C1 segment of cervical spinal cord (tissue), 14 donors: Measurements from ENCODE around the gene NBPF20.
"Not testable (repeated sequence)": the region's sequence is repeated elsewhere in the genome, so short reads cannot be mapped to it uniquely, and the experiment has no call there.

Experiments
- DNase-seq, 14 donors: peaks; one replicate each; lab custom pipeline; 2025; lab: John Stamatoyannopoulos, UW

The NBPF20 gene

DNA sequence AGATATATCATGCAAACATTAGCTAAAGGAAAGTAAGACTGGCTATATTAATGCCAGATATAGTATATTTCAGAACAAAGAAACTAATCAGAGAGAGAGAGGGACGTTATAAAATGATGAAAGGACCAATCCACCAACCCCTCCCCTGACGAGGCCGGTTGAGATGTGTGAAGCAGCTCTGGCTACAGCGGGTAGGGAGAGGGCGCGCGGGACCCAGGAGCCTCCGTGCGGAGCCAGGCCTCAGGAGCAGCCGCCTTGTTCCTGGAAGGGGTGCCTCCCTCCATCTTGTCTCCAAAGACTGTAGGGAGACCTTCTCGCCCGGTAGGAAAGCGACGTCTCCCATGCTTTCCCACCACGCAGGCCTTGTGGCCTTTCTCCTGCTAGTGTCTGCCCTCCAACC is 5.4 kb upstream of the NBPF20 start:
- DNase-seq, result peak in 1 of 14 donors; percentile 20

GRCh38 chr1:145429329-145429728 is 3.9 kb upstream of the NBPF20 start:
- not testable (repeated sequence) for DNase-seq

DNA sequence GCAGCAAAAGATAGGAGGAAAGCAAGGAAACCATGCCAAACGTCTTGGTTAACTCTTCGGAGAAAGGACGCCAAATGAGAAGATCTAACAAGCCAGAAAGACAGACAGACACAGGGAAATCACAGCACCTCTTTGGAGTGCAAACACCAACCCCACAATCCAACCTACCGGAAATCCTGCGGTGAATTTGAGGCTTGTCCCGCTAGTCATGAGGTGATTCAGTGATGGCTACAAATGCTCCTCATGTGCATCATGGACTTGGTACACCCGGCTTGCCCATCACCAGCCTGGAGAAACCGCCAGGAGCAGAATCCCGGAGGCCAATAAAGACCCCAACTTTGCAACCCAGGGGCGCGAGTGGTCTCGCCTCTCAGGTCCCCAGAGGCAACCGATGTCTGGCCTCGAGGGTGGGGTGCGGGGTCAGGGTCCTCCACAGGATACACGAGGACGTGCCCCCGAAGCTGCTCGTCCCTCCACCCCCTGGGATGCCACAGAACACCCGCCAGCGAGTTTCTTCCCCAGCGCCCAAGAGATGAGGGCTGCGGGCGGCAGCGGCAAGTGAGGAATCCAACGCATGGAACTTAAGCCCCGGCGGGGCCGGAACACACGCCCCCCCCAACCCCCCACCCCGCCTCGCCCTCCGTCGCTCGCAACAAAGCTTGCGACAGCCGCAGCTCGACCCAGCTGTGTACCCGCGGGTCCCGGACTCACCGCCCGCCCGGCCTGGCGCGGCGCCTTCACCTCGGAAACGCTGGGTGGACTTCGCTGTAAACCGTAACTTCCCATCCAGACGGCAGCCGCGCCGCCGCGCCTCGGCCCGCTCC is 579 bp downstream of the NBPF20 start:
- peak in 4 of 14 donors; percentile 5 to 18 (median 8) for DNase-seq

- not testable (repeated sequence) for DNase-seq
Measured at GRCh38 chr1:145415149-145415548, 10.3 kb downstream of the NBPF20 start.

GRCh38 chr1:145407266-145407665 is 18.1 kb downstream of the NBPF20 start:
- DNase-seq, result not testable (repeated sequence)

DNA sequence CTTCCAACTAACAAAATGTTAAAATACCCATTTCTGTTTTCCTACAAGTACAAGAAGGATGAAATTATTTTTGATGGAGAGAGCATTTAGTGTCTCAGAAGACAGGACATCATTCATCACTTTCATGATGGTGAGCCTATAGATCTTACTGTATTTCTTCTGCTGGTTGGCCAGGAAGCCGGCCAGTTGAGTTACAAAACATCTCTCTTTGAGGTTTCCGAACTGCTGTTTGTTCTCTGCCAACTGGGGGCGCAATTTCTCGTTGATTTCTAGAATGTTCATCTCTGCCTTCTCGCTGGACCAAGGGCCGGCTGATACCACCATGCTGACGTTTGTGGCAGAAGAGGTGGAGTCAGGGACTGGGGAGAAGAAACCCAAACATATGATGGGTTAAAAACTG is 20.5 kb downstream of the NBPF20 start:
- DNase-seq, result not testable (repeated sequence)

DNA sequence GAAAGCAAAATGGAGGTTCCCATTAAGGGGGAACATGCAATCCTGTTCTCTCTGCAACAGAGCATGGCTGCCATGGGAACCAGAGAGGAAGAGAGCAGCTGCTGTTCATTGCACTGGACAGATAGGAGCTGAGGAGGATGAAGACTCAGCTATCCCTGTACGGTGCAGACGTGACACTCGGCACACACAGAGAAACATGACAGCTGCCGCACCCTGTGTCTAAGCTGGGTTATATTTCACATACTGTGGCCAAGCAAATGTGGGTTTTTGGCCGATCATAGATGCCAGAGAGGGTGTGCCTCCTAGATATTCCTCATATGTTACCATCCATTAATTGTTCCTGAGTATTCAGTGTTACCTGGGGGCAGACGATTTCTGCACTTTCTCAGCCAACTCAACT is 24.7 kb downstream of the NBPF20 start:
- DNase-seq, result not testable (repeated sequence)
